GM21576 (cell line): ENCODE results near the gene PAPSS1.

Experiments used
- ATAC-seq: cut with Tn5 transposase; IDR thresholded peaks from one replicate; pipeline ENCODE4 v1.9.1; 2021; ENCODE audit warnings: mild to moderate bottlenecking, moderate library complexity; ENCODE audit not compliant: unreplicated experiment

PAPSS1 gene

GRCh38 chr4:107572281-107572680, 147.8 kb downstream of the PAPSS1 start:
- no peak for ATAC-seq

DNA sequence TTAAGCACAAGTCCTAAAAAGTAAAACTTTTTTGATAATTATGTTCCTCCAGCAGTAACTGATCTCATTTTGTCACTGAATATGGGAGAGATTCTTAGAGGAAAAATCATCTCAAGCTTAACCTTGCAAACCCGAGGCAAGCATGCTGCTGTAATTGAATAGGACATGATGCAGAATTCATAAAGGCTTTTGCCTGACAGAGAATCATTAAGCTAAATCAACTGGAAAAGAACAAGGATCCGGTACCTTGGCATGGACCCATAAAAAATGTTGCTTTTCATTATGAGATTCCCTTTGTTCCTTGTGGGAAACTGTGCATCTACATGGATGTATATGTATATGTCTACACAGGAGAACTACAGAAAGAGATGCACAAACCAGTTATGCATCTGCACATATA, 149.1 kb downstream of the PAPSS1 start:
- no peak for ATAC-seq

DNA sequence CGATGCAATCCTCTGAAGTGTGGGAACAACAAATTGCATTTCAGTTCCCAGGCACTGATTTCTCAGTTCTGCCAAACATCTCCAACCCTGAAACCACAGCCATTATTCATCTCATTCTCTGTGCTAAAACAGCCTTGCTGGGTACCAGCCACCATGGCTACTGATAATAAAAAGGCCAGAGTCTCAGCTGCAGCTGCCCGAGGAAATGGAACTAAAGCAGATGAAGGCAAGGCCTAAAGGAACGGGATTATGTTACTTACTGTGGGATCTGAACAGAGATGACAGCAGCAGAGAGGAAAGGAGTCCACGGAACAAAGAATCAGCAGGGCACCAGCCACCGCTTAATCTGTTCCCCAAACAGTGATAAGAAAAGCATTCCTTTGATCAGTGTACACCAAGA, 155.7 kb downstream of the PAPSS1 start:
- no peak for ATAC-seq
